H1 (cell line): ENCODE data around the gene ATL3. TPM values are rescaled to one million over a fixed set of nuclear protein-coding genes. Genes with fewer than 3 reads are reported as not detected.
A peak's percentile ranks its signal among the peaks of the same experiment; 100 is the strongest.

Experiments used
- CTCF ChIA-PET: fragments of 300-600 bp; sonication (Branson Sonifier 250); formaldehyde crosslinking; loops from one replicate; lab custom pipeline; 2021; ENCODE audit not compliant: partially characterized antibody; lab: Charles Lee
- POLR2A ChIA-PET: fragments of 300-600 bp; sonication (Branson Sonifier 250); formaldehyde crosslinking; loops from one replicate; lab custom pipeline; 2021; ENCODE audit warnings: inconsistent platforms; ENCODE audit not compliant: partially characterized antibody; lab: Charles Lee
- DNase-seq, 2 experiments: peaks; one replicate each; pipeline versions ENCODE4 v3.0.0 to v3.0.0-alpha.2; 2010 to 2022; ENCODE audit warnings: low spot score in 2 of 2, low read depth in 1 of 2, mixed read lengths in 1 of 2
- FAIRE-seq: peaks from 2 replicates; lab custom pipeline; 2011; peaks lifted over from hg19 to GRCh38; lab: Jason Lieb, UNC
- H2AFZ ChIP-seq: 2 replicates; pipeline ENCODE4 v1.8.1; 2012; ENCODE audit warnings: low read length, inconsistent platforms
- H2AK5ac ChIP-seq: 2 replicates; pipeline ENCODE4 v1.6.1; 2013; ENCODE audit warnings: low read depth, low read length
- H2BK120ac ChIP-seq: replicated peaks from 2 replicates; pipeline ENCODE3; 2013; ENCODE audit warnings: low read depth, low read length, inconsistent platforms
- H2BK12ac ChIP-seq: 2 replicates; pipeline ENCODE4 v1.6.1; 2013; ENCODE audit warnings: low read depth, low read length
- H2BK15ac ChIP-seq: 2 replicates; pipeline ENCODE4 v1.6.1; 2013; ENCODE audit warnings: low read length
- H2BK20ac ChIP-seq: 2 replicates; pipeline ENCODE4 v1.6.1; 2013; ENCODE audit warnings: low read length
- H2BK5ac ChIP-seq: 2 replicates; pipeline ENCODE4 v1.6.1; 2013; ENCODE audit warnings: low read depth, low read length
- H3K14ac ChIP-seq: 2 replicates; pipeline ENCODE4 v1.6.1; 2013; ENCODE audit warnings: inconsistent platforms; ENCODE audit not compliant: insufficient read length
- H3K18ac ChIP-seq: 2 replicates; pipeline ENCODE4 v1.6.1; 2013; ENCODE audit warnings: low read length; ENCODE audit errors: extremely low read depth
- H3K23ac ChIP-seq: 2 replicates; pipeline ENCODE4 v1.6.1; 2013; ENCODE audit warnings: inconsistent platforms; ENCODE audit not compliant: insufficient read length
- H3K23me2 ChIP-seq: 2 replicates; pipeline ENCODE4 v1.6.1; 2013; ENCODE audit warnings: low read depth, low read length
- H3K27ac ChIP-seq: 2 replicates; pipeline ENCODE4 v1.6.1; 2011; ENCODE audit warnings: low read depth, low read length, inconsistent platforms
- H3K27me3 ChIP-seq, 4 experiments: replicated peaks in 1 of 4; 1 replicate in 1 of 4; 2 replicates in 3 of 4; pipeline versions ENCODE4 v1.6.1 to v1.8.1; 2011 to 2013; ENCODE audit warnings: low read length in 3 of 4, mild to moderate bottlenecking in 3 of 4, inconsistent platforms in 2 of 4, mixed read lengths in 2 of 4, moderate library complexity in 1 of 4; ENCODE audit not compliant: control insufficient read depth in 3 of 4, insufficient read depth in 3 of 4; ENCODE audit errors: extremely low read depth in 1 of 4
- H3K36me3 ChIP-seq, 4 experiments: 2 replicates each; pipeline versions ENCODE4 v1.6.1 to v1.8.1; 2011 to 2013; ENCODE audit warnings: mild to moderate bottlenecking in 4 of 4, low read length in 3 of 4, moderate library complexity in 2 of 4, control low read depth in 1 of 4, inconsistent platforms in 1 of 4; ENCODE audit not compliant: insufficient read depth in 4 of 4, control insufficient read depth in 2 of 4
- H3K4ac ChIP-seq: replicated peaks from 2 replicates; pipeline ENCODE3; 2013; ENCODE audit warnings: low read length, low read depth, mixed read lengths, inconsistent platforms; ENCODE audit not compliant: insufficient read length
- H3K4me1 ChIP-seq, 4 experiments: replicated peaks in 1 of 4; 1 replicate in 1 of 4; 2 replicates in 3 of 4; pipeline versions ENCODE4 v1.6.1 to v1.8.1; 2011 to 2013; ENCODE audit warnings: low read length in 3 of 4, inconsistent platforms in 2 of 4, mixed read lengths in 1 of 4; ENCODE audit not compliant: insufficient read depth in 4 of 4, control insufficient read depth in 3 of 4
- H3K4me2 ChIP-seq, 2 experiments: 2 replicates each; pipeline versions ENCODE4 v1.6.1 to v1.8.1; 2011 to 2013; ENCODE audit warnings: low read depth in 2 of 2, low read length in 2 of 2, control low read depth in 1 of 2, inconsistent platforms in 1 of 2, mild to moderate bottlenecking in 1 of 2; ENCODE audit not compliant: insufficient read depth in 1 of 2
- H3K4me3 ChIP-seq, 4 experiments: fragments of 200-600, 300-600 bp in 1 of 4; sonication (generic), shearing (Covaris generic), sonication (Bioruptor Twin) in 1 of 4; 2 replicates each; pipeline versions ENCODE4 v1.5.1 to v1.8.1; 2011 to 2016; ENCODE audit warnings: low read length in 4 of 4, low read depth in 3 of 4, control low read depth in 2 of 4, inconsistent platforms in 2 of 4, mild to moderate bottlenecking in 2 of 4, mixed read lengths in 1 of 4, moderate library complexity in 1 of 4; ENCODE audit not compliant: insufficient read depth in 2 of 4; ENCODE audit errors: extremely low read depth in 1 of 4
- H3K56ac ChIP-seq: replicated peaks from 2 replicates; pipeline ENCODE3; 2013; ENCODE audit warnings: low read depth, mild to moderate bottlenecking, mixed read lengths, low read length, inconsistent platforms; ENCODE audit not compliant: insufficient read length
- H3K79me1 ChIP-seq: 2 replicates; pipeline ENCODE4 v1.6.1; 2013; ENCODE audit warnings: low read depth, low read length, control low read depth
- H3K79me2 ChIP-seq, 2 experiments: 2 replicates each; pipeline versions ENCODE4 v1.6.1 to v1.8.1; 2012 to 2013; ENCODE audit warnings: low read length in 2 of 2, mild to moderate bottlenecking in 2 of 2, inconsistent platforms in 1 of 2; ENCODE audit not compliant: insufficient read depth in 2 of 2, control insufficient read depth in 1 of 2
- H3K9ac ChIP-seq, 4 experiments: replicated peaks in 1 of 4; 1 replicate in 1 of 4; 2 replicates in 3 of 4; pipeline versions ENCODE4 v1.6.1 to v1.8.1; 2011 to 2013; ENCODE audit warnings: low read depth in 3 of 4, low read length in 3 of 4, control low read depth in 2 of 4, mild to moderate bottlenecking in 2 of 4, moderate library complexity in 2 of 4, inconsistent platforms in 1 of 4; ENCODE audit errors: extremely low read depth in 1 of 4
- H3K9me3 ChIP-seq, 2 experiments: 2 replicates each; pipeline versions ENCODE4 v1.6.1 to v1.8.1; 2012 to 2013; ENCODE audit warnings: mild to moderate bottlenecking in 2 of 2, moderate library complexity in 2 of 2, control low read depth in 1 of 2, inconsistent platforms in 1 of 2, low read depth in 1 of 2, low read length in 1 of 2, mixed read lengths in 1 of 2; ENCODE audit not compliant: insufficient read depth in 2 of 2
- H4K20me1 ChIP-seq, 2 experiments: replicated peaks in 1 of 2; 2 replicates each; pipeline versions ENCODE3 to v1.8.1; 2011 to 2013; ENCODE audit warnings: inconsistent platforms in 2 of 2, low read length in 2 of 2, mild to moderate bottlenecking in 1 of 2; ENCODE audit not compliant: insufficient read depth in 2 of 2, control insufficient read depth in 1 of 2
- H4K5ac ChIP-seq: 2 replicates; pipeline ENCODE4 v1.6.1; 2013; ENCODE audit warnings: low read length, low read depth, mixed read lengths, inconsistent platforms; ENCODE audit not compliant: insufficient read length
- H4K8ac ChIP-seq: 2 replicates; pipeline ENCODE4 v1.8.0; 2013; ENCODE audit warnings: mild to moderate bottlenecking, moderate library complexity, low read length, inconsistent platforms; ENCODE audit not compliant: insufficient read depth; ENCODE audit errors: extremely low read depth
- H4K91ac ChIP-seq: replicated peaks from 2 replicates; pipeline ENCODE3; 2013; ENCODE audit warnings: low read length, mixed read lengths, inconsistent platforms; ENCODE audit not compliant: insufficient read length
- BRCA1 ChIP-seq: IDR thresholded peaks from 2 replicates; pipeline ENCODE4 v1.6.1; 2012; ENCODE audit warnings: low read depth, low read length, improper control_type of control experiment
- CEBPB ChIP-seq: IDR thresholded peaks from 2 replicates; pipeline ENCODE4 v1.6.1; 2012; ENCODE audit warnings: low read depth, low read length
- CTBP2 ChIP-seq: IDR thresholded peaks from 2 replicates; pipeline ENCODE4 v1.7.0; 2011; ENCODE audit warnings: borderline replicate concordance, mild to moderate bottlenecking, moderate library complexity, mixed read lengths, low read length; ENCODE audit not compliant: insufficient read depth, insufficient read length
- TAF1 ChIP-seq: IDR thresholded peaks from 2 replicates; pipeline ENCODE4 v1.6.1; 2011; ENCODE audit warnings: mild to moderate bottlenecking, low read depth, low read length
- TAF7 ChIP-seq: optimal IDR thresholded peaks from 2 replicates; pipeline ENCODE3; 2011; ENCODE audit warnings: low read depth, mild to moderate bottlenecking, inconsistent platforms, low read length, moderate library complexity, borderline replicate concordance
- YY1 ChIP-seq: IDR thresholded peaks from 2 replicates; pipeline ENCODE4 v1.6.1; 2011; ENCODE audit warnings: low read depth, mild to moderate bottlenecking, low read length
- WGBS, 2 experiments: shearing (Covaris generic) in 1 of 2; methylation state at CpG; one replicate each; pipeline versions ENCODE4 v1.1.6 to v1.1.7; 2013 to 2015; ENCODE audit warnings: low lambda C conversion rate in 2 of 2, mixed read lengths in 2 of 2, inconsistent platforms in 1 of 2, low coverage in 1 of 2, missing lambda C conversion rate in 1 of 2; ENCODE audit not compliant: insufficient replicate concordance in 2 of 2, insufficient coverage in 1 of 2, insufficient read length in 1 of 2; ENCODE audit errors: extremely low coverage in 1 of 2, missing lambda C conversion rate in 1 of 2; 5-methylcytosine and 5-hydroxymethylcytosine counted together
- polyA plus RNA-seq, 7 experiments: library from polyadenylated mRNA; depleted of rRNA in 3 of 7; stranded (reverse) in 5 of 7; unstranded in 2 of 7; fragments of >200 nt in 5 of 7; fragments of 200-250 nt in 2 of 7; gene quantifications; 1 replicate in 5 of 7; 2 replicates in 1 of 7; 4 replicates in 1 of 7; pipeline versions ENCODE4 v1.2.1 to v1.2.3, GENCODE V29; 2011 to 2013; ENCODE audit warnings: missing spikeins in 2 of 7, mixed read lengths in 2 of 7
- total RNA-seq: library from RNA; stranded (reverse); fragmentation: NEBNext Ultra II Directional; extraction: Animal tissue kit (Norgen Biotek cat#: 25700); gene quantifications from 2 replicates; pipeline ENCODE4 v1.2.1, GENCODE V29; 2021
- TF ChIP-seq, protein P1 (sequence below): IDR thresholded peaks from 2 replicates; pipeline ENCODE4 v1.6.1; 2012; ENCODE audit warnings: inconsistent platforms

Gene ATL3
- total and polyA plus RNA-seq, 2 of the 8 experiments (the other 6 are each of a cell fraction or from before 2014, with no cell fraction given) = 7.8 to 24.5 TPM

- H3K79me2 ChIP-seq = peaks cover 5 to 46% of the 10 kb centered on the region in 2 experiments; a peak in 3 of 4 replicates
- CTCF ChIA-PET = interaction anchor here (0.6 to 2.0 kb wide), 15 partner anchors 8 to 670 kb away, joined by 3 to 6 read pairs (median 4); partner anchors contain the start of gene RTN3
- TF ChIP-seq BRCA1 (no peak), CEBPB (no peak), TAF7 (peak; percentile 28), CTBP2 (no peak), YY1 (0 out of 2 replicates have a peak, but pooled peaks have one; percentile 7), TAF1 (0 out of 2 replicates have a peak, but pooled peaks have one; percentile 3)
- TF ChIP-seq, protein P1, sequence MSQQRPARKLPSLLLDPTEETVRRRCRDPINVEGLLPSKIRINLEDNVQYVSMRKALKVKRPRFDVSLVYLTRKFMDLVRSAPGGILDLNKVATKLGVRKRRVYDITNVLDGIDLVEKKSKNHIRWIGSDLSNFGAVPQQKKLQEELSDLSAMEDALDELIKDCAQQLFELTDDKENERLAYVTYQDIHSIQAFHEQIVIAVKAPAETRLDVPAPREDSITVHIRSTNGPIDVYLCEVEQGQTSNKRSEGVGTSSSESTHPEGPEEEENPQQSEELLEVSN = no peak; the same call in 1 of the 2 replicates
Measured at GRCh38 chr11:63670433-63671321, 499 bp downstream of the ATL3 start.

More at GRCh38 chr11:63670433-63671321, 499 bp downstream of the ATL3 start:
- H4K5ac ChIP-seq = peak overlapping the region; percentile 38
- H2AK5ac ChIP-seq = no peak overlapping the region
- H3K79me1 ChIP-seq = peaks cover 4% of the 10 kb centered on the region; the same call in 1 of the 2 replicates
- peak overlapping the region; percentile 91; the same call in 1 of the 2 replicates for H4K8ac ChIP-seq
- H2BK20ac ChIP-seq = no peak overlapping the region
- H2BK5ac ChIP-seq = 0 out of 2 replicates have a peak overlapping the region, but pooled peaks have one; percentile 30
- H3K56ac ChIP-seq = peak overlapping the region; percentile 9
- H3K4ac ChIP-seq = no peak overlapping the region
- WGBS, 2 experiments = 21% methylated on average over 31 of the region's 63 CpGs; no CpG with 5 or more reads in 1 of the 2 experiments
- peak overlapping the region; percentile 64; the same call in 1 of the 2 replicates for H3K27ac ChIP-seq
- H3K14ac ChIP-seq = no peak overlapping the region
- H3K18ac ChIP-seq = peak overlapping the region; percentile 86
- H3K23me2 ChIP-seq = no peaks in the 10 kb centered on the region; the same call in 1 of the 2 replicates
- POLR2A ChIA-PET = interaction anchor here (0.8 to 6.0 kb wide), 9 partner anchors 11 to 249 kb away, joined by 3 to 58 read pairs (median 4); partner anchors contain the start of gene RTN3
- H3K27me3 ChIP-seq = peaks cover 0 to 5% (median 0%) of the 10 kb centered on the region in 4 experiments; a peak in 2 of 7 replicates
- FAIRE-seq (no peak), DNase-seq (peak in 1 of 2 experiments; percentile 66)
- H3K23ac ChIP-seq = no peak overlapping the region
- H2BK15ac ChIP-seq = 0 out of 2 replicates have a peak overlapping the region, but pooled peaks have one; percentile 61
- no peak overlapping the region for H2BK12ac ChIP-seq
- no peaks in the 10 kb centered on the region for H3K36me3 ChIP-seq
- H2AFZ ChIP-seq = no peak overlapping the region
- peak overlapping the region; percentile 92 for H4K91ac ChIP-seq
- H3K9ac ChIP-seq = peak overlapping the region in 3 of 4 experiments; percentile 50 to 78 (median 72); a peak in 5 of 7 replicates
- peak overlapping the region; percentile 45 to 73 (median 62) for H3K4me3 ChIP-seq
- peak overlapping the region; percentile 65 to 69 for H3K4me2 ChIP-seq
- H4K20me1 ChIP-seq = no peaks in the 10 kb centered on the region
- H3K4me1 ChIP-seq = peaks cover 0 to 8% (median 2%) of the 10 kb centered on the region in 4 experiments; a peak in 2 of 7 replicates
- peaks cover 0 to 4% of the 10 kb centered on the region in 2 experiments; a peak in 1 of 4 replicates for H3K9me3 ChIP-seq
- no peak overlapping the region for H2BK120ac ChIP-seq
